ENCODE data around the gene RGMB. TPM values are rescaled to one million over a fixed set of nuclear protein-coding genes. Genes with fewer than 3 reads are reported as not detected.

RGMB gene
- total and polyA plus RNA-seq, 2 donors: 21.2 to 23.1 TPM

GRCh38 chr5:98843481-98843880 is 70.0 kb downstream of the RGMB start:
- no peak overlapping the region for H3K27ac ChIP-seq (ENCODE audit: low read depth)
- H3K4me1 ChIP-seq (ENCODE audit: insufficient read depth): no peaks in the 10 kb centered on the region
- DNase-seq (ENCODE audit: extremely low spot score): no peak
- no peaks in the 10 kb centered on the region for H3K36me3 ChIP-seq (ENCODE audit: insufficient read depth)
- WGBS: 95% methylated on average over 3 of the region's 3 CpGs
- H3K4me3 ChIP-seq (ENCODE audit: low read depth, low read length): no peak overlapping the region

- WGBS: 90% methylated on average over 6 of the region's 6 CpGs
Observed at GRCh38 chr5:98844865-98845264, 71.4 kb downstream of the RGMB start.

GRCh38 chr5:98845878-98846277 is 72.4 kb downstream of the RGMB start:
- H3K4me3 ChIP-seq (ENCODE audit: low read depth, low read length): no peak overlapping the region
- no peak overlapping the region for H3K27ac ChIP-seq (ENCODE audit: low read depth)
- no peaks in the 10 kb centered on the region for H3K36me3 ChIP-seq (ENCODE audit: insufficient read depth)
- WGBS: 99% methylated on average over 8 of the region's 8 CpGs
- H3K4me1 ChIP-seq (ENCODE audit: insufficient read depth): no peaks in the 10 kb centered on the region
- no peak for DNase-seq (ENCODE audit: extremely low spot score)

More at GRCh38 chr5:98844865-98845264, 71.4 kb downstream of the RGMB start:
- Histone ChIP-seq H3K4me3 (ENCODE audit: low read depth, low read length) (no peak overlapping the region), H3K27ac (ENCODE audit: low read depth) (no peak overlapping the region), H3K36me3 (ENCODE audit: insufficient read depth) (no peaks in the 10 kb centered on the region), H3K4me1 (ENCODE audit: insufficient read depth) (no peaks in the 10 kb centered on the region)
- no peak for DNase-seq (ENCODE audit: extremely low spot score)

Other genes starting within 250 kb of the RGMB start
- gene CHD1, start 155.3 kb downstream of the RGMB start, total RNA-seq: 146 TPM
- 13.0 TPM for gene CHD1, start 155.3 kb downstream of the RGMB start, polyA plus RNA-seq

All from urinary bladder (tissue), 4 donors.